ENCODE data around the gene MYL10. TPM values are rescaled to one million over a fixed set of nuclear protein-coding genes. Genes with fewer than 3 reads are reported as not detected.

The MYL10 gene
- total RNA-seq, 1 experiment from 2014 or later, result not detected

- TF ChIP-seq ZBTB33 (IDR thresholded peaks at IDR 0.05; ENCODE audit: extremely low read depth, insufficient replicate concordance, low read length) (no peak), ELF1 (IDR thresholded peaks at IDR 0.05; ENCODE audit: borderline replicate concordance, low read depth) (no peak), ATF3 (IDR thresholded peaks at IDR 0.05) (no peak)
Observed at GRCh38 chr7:101614939-101615302, 14.2 kb downstream of the MYL10 start (continued).

GRCh38 chr7:101614098-101614938 lies 14.8 kb downstream of the MYL10 start:
- no peak overlapping the region for H3K4me2 ChIP-seq (ENCODE audit: low read length)
- POLR2A ChIA-PET, result interaction anchor here (0.6 kb wide), 1 partner anchor 35 kb away, joined by 3 read pairs; no protein-coding TSS in a partner anchor
- no TSS peak for BruUV-seq (replicated peaks)
- TF ChIP-seq YY1 (IDR thresholded peaks at IDR 0.05; ENCODE audit: extremely low read depth, insufficient replicate concordance, low read depth, low read length), result no peak
- TF ChIP-seq EGR1 (IDR thresholded peaks at IDR 0.05; ENCODE audit: low read depth), result no peak
- no peak for TF ChIP-seq POLR2AphosphoS5 (IDR thresholded peaks at IDR 0.05; ENCODE audit: low read depth, low read length)
- no peak for TF ChIP-seq SP1 (IDR thresholded peaks at IDR 0.05; ENCODE audit: low read depth)
- TF ChIP-seq ZBTB33 (IDR thresholded peaks at IDR 0.05; ENCODE audit: extremely low read depth, insufficient replicate concordance, low read length), result no peak
- TF ChIP-seq FOSL1 (IDR thresholded peaks at IDR 0.05; ENCODE audit: low read depth), result no peak
- no peak for TF ChIP-seq ATF3 (IDR thresholded peaks at IDR 0.05)
- TF ChIP-seq CBX3 (IDR thresholded peaks at IDR 0.05; ENCODE audit: low read depth), result no peak
- no peak for TF ChIP-seq ZFX (IDR thresholded peaks at IDR 0.05)
- no peak for TF ChIP-seq EZH2 (IDR thresholded peaks at IDR 0.05)
- no peak for TF ChIP-seq ZNF274 (IDR thresholded peaks at IDR 0.05; ENCODE audit: low read depth, low read length)
- TF ChIP-seq TCF7L2 (IDR thresholded peaks at IDR 0.05; ENCODE audit: borderline replicate concordance, extremely low read depth, insufficient read depth, insufficient read length), result no peak
- TF ChIP-seq RAD21 (IDR thresholded peaks at IDR 0.05; ENCODE audit: low read depth), result no peak
- no peak for TF ChIP-seq ELF1 (IDR thresholded peaks at IDR 0.05; ENCODE audit: borderline replicate concordance, low read depth)
- TF ChIP-seq JUND (IDR thresholded peaks at IDR 0.05), result no peak
- TF ChIP-seq CEBPB (IDR thresholded peaks at IDR 0.05; ENCODE audit: low read depth), result no peak
- TF ChIP-seq SIN3A (IDR thresholded peaks at IDR 0.05; ENCODE audit: low read depth), result no peak
- TF ChIP-seq MAX (IDR thresholded peaks at IDR 0.05), result no peak

More at GRCh38 chr7:101614098-101614938, 14.8 kb downstream of the MYL10 start:
- no peaks in the 10 kb centered on the region for H3K79me2 ChIP-seq (ENCODE audit: insufficient read depth, low read length)
- ATAC-seq (no peak), DNase-seq (ENCODE audit: low read depth, low spot score) (no peak)
- H3K9ac ChIP-seq (ENCODE audit: low read length), result no peak overlapping the region
- ChIA-PET RAD21 (ENCODE audit: low non-redundant PET in 1 of 2, low total read pairs in 2 of 2, uncharacterized antibody in 2 of 2, unreplicated experiment in 2 of 2) (no interaction called here), CTCF (interaction anchor here (2.2 kb wide), 1 partner anchor 11 kb away, joined by 7 read pairs; no protein-coding TSS in a partner anchor)
- H3K9me2 ChIP-seq (ENCODE audit: insufficient read depth), result no peaks in the 10 kb centered on the region
- intact Hi-C loops (cut with micrococcal nuclease), result no loop called here
- H3K27ac ChIP-seq (ENCODE audit: low read depth, low read length), result no peak overlapping the region
- no peaks in the 10 kb centered on the region for H3K9me3 ChIP-seq (ENCODE audit: control insufficient read depth in 1 of 2, insufficient read depth in 1 of 2, low read depth in 1 of 2, low read length in 2 of 2)
- no peaks in the 10 kb centered on the region for H4K20me1 ChIP-seq (ENCODE audit: insufficient read depth)
- H3K27me3 ChIP-seq (ENCODE audit: insufficient read depth, low read length), result no peaks in the 10 kb centered on the region
- H3K36me3 ChIP-seq (ENCODE audit: control insufficient read depth in 1 of 2, insufficient read depth in 2 of 2, low read length in 2 of 2), result no peaks in the 10 kb centered on the region
- H3K4me3 ChIP-seq (replicated peaks in 1 of 2; ENCODE audit: low read depth in 1 of 2, low read length in 2 of 2), result no peak overlapping the region
- H3K4me1 ChIP-seq (ENCODE audit: control insufficient read depth in 1 of 2, insufficient read depth in 2 of 2, low read length in 2 of 2), result peaks cover 0 to 8% of the 10 kb centered on the region in 2 experiments; a peak in 2 of 4 replicates
- H2AFZ ChIP-seq (ENCODE audit: low read depth, low read length, poor library complexity, severe bottlenecking), result no peak overlapping the region
